Urinary bladder (tissue), 4 donors: ENCODE measurements around the gene SPATA1. TPM values are rescaled to one million over a fixed set of nuclear protein-coding genes. Genes with fewer than 3 reads are reported as not detected.

Experiments
- DNase-seq: peaks from one replicate; pipeline ENCODE4 v3.0.0-alpha.2; 2015; ENCODE audit errors: extremely low spot score
- H3K27ac ChIP-seq: one replicate; pipeline ENCODE4 v1.5.1; 2013; ENCODE audit warnings: low read depth, mild to moderate bottlenecking, moderate library complexity
- H3K36me3 ChIP-seq: one replicate; pipeline ENCODE4 v1.6.1; 2013; ENCODE audit warnings: mild to moderate bottlenecking, moderate library complexity; ENCODE audit not compliant: insufficient read depth
- H3K4me1 ChIP-seq: one replicate; pipeline ENCODE4 v1.6.1; 2013; ENCODE audit warnings: mild to moderate bottlenecking, moderate library complexity; ENCODE audit not compliant: insufficient read depth
- H3K4me3 ChIP-seq: one replicate; pipeline ENCODE4 v1.5.1; 2013; ENCODE audit warnings: low read depth, low read length
- WGBS: extraction: QIAGEN DNeasy Blood & Tissue Kit; methylation state at CpG from one replicate; pipeline ENCODE4 v1.1.7; 2013; 5-methylcytosine and 5-hydroxymethylcytosine counted together
- polyA plus RNA-seq: library from polyadenylated mRNA; stranded (reverse); fragments of 200-250 nt; gene quantifications from one replicate; pipeline ENCODE4 v1.2.3, GENCODE V29; 2013
- total RNA-seq: library from RNA; depleted of rRNA; stranded (reverse); fragments of >200 nt; gene quantifications from one replicate; pipeline ENCODE4 v1.2.3, GENCODE V29; 2014
- donor health status: healthy with polysubstance abuse.
- donor health status: healthy.

SPATA1 gene
- total and polyA plus RNA-seq, 2 donors = 0.24 to 1.2 TPM

DNA sequence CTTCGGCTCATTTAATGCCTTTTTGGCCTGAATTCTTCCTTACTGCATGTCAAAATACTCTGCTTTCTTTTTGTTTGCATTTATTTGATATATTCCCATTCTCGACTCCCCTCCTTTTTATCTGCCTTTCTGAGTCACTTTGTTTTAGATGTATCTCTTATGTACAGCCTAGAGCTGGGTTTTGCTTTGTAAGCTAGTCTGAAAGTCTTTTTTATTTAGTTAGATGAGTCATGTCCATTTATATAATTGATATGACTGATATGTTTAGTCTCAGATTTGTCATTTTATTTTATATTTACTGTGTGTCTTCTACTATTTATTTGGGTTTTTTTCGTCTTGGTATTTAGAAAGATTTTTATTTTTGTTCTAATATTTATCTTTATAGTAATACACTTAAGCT lies 33.8 kb downstream of the SPATA1 start:
- Histone ChIP-seq H3K4me1 (no peaks in the 10 kb centered on the region), H3K27ac (no peak overlapping the region), H3K36me3 (no peaks in the 10 kb centered on the region), H3K4me3 (no peak overlapping the region)
- no peak for DNase-seq
- 58% methylated on average over 3 of the region's 3 CpGs for WGBS

DNA sequence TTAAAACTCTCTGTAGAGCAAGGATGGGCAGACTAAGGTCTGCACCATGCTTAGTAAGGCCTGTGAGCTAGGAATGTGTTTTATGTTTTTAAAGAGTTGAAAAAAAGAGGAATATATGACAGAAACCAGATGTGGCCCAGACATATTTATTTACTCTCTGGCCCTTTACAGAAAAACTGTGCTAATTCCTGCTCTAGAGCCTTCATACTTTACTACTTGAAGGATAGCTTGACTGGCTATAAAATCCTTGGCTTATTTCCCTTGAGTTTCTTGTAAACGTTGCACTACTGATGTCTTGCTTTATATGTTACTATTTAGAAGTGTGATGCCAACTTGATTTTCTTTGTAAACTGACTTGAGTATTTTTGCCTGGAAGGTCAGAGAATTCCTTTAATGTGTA lies 34.6 kb downstream of the SPATA1 start:
- H3K4me1 ChIP-seq = no peaks in the 10 kb centered on the region
- H3K4me3 ChIP-seq = no peak overlapping the region
- H3K36me3 ChIP-seq = no peaks in the 10 kb centered on the region
- 19% methylated on average over 1 of the region's 1 CpG for WGBS
- DNase-seq = no peak
- H3K27ac ChIP-seq = no peak overlapping the region

GRCh38 chr1:84541679-84542078 lies 35.5 kb downstream of the SPATA1 start:
- WGBS = 89% methylated on average over 4 of the region's 4 CpGs
- Histone ChIP-seq H3K4me3 (no peak overlapping the region), H3K27ac (no peak overlapping the region), H3K4me1 (no peaks in the 10 kb centered on the region), H3K36me3 (no peaks in the 10 kb centered on the region)
- no peak for DNase-seq

DNA sequence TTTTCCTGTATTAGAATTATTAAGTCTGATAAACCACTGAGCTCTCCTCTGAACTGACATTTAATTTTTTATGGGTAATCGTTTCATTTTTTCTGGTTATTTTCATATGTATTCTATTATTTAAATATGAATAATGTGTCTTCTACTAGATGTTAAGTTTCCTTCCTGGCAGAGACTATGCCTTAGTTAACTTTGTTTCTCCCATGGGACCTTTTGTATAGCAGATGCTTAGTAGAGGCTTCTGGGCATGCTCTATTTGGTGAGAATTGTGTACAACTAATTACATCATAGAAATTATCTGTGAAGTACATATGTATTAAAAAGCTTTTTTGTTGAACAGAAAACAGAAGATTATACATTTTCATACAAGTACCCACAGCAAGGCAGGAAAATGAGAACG lies 44.6 kb downstream of the SPATA1 start:
- H3K4me1 ChIP-seq = no peaks in the 10 kb centered on the region
- H3K36me3 ChIP-seq = no peaks in the 10 kb centered on the region
- no peak for DNase-seq
- H3K27ac ChIP-seq = no peak overlapping the region
- no peak overlapping the region for H3K4me3 ChIP-seq
- 84% methylated on average over 2 of the region's 2 CpGs for WGBS

DNA sequence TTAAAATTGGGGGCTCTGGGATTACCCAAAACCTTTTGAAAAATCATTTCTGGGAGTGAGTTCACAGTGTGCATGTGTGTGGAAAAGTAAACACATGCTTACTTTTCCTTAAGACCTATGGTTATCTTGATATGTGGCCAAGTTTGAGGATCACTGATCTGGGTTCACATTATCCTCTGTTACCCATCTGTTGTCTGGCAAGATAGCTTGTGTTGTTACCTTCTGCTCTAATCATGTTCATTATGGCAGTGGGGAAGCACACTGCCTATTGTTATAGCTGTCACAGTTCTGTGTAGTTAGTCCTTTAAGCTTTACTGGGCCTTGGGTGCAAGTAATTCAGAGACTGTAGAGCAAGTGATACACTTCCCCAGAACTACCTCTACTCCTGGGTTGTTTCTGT lies 63.0 kb downstream of the SPATA1 start:
- Histone ChIP-seq H3K36me3 (peaks cover 5% of the 10 kb centered on the region), H3K4me3 (no peak overlapping the region), H3K4me1 (no peaks in the 10 kb centered on the region), H3K27ac (no peak overlapping the region)
- DNase-seq = no peak

DNA sequence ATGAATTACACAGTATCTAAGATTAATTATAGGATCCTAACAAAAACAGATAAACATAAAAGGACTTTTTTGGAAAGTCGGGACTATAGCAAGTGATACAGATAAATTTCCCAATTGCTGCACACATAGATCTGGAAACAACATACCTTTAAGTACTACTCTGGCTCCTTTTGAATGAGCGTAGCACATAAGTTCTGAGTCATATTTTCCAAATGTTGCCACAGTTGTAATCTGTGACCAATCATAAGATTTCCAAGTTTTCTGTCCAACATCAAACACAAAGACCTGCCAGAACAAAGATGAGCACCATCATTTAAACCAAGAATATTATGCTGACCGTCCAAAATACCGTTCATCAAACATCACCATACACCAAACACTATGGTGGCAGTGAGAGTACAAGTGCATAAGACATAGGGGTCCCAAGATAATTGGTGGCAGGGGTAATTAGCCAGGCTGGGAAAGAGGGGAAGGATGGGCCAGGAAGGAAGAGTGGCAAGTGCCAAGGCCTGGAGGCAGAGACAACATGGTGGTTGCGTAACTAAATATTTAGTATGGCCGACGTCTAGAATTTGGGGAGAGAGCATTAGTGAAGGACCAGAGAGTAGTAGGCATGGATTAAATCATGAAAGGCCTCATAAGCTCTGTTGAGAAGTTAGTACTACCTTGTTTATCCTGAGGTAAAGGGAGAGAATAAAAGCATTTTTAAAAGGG lies 64.4 kb downstream of the SPATA1 start:
- no peak for DNase-seq
- Histone ChIP-seq H3K27ac (no peak overlapping the region), H3K4me3 (no peak overlapping the region), H3K4me1 (no peaks in the 10 kb centered on the region), H3K36me3 (peaks cover 3% of the 10 kb centered on the region)
- WGBS = 91% methylated on average over 7 of the region's 7 CpGs

DNA sequence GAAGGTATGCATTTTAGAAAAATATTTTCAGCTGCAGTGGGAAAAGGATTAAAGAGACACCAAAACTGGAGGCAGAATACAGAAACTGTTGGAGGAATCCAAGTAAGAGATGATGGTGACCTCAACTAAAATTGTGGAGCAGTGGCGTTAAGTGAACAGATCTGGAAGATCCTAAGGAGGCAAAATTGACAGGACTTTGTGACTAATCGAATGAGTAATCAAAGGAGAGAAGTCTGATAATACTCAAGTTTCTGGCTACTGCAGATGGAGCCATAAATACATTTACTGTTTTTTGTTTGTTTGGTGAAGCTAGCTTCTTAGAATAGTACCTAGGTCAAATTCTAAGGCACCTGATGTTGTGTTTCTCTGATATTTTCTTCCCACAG lies 65.0 kb downstream of the SPATA1 start:
- Histone ChIP-seq H3K4me1 (no peaks in the 10 kb centered on the region), H3K4me3 (no peak overlapping the region), H3K27ac (no peak overlapping the region), H3K36me3 (peaks cover 1% of the 10 kb centered on the region)
- no peak for DNase-seq
- 98% methylated on average over 2 of the region's 2 CpGs for whole genome bisulfite sequencing

DNA sequence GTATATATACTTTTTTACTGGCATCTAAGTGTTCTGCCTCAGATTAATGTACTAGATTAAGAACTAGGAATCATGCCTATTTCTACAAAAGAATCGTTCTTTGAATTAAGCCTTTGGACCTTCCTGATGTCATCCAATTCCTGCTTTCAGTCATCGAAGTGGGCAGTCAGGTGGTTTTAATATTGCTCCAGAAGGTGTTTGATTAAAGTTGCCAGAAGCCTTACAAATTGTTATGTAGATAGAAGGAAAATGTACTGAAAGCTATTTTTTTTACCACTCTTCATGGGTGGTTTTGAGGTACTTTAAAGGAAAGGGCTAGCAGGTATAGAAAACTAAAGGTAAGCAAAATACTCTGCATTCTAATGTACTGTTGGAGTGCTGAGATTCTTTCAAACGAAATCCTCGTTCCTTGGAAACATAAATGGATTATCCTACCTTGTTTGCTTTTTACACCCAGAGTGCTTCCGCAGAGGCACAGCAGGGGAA lies 67.3 kb downstream of the SPATA1 start:
- WGBS = 8% methylated on average over 5 of the region's 5 CpGs
- Histone ChIP-seq H3K27ac (peak overlapping the region; percentile 91), H3K36me3 (no peaks in the 10 kb centered on the region), H3K4me1 (no peaks in the 10 kb centered on the region), H3K4me3 (peak overlapping the region; percentile 48)
- DNase-seq = no peak

DNA sequence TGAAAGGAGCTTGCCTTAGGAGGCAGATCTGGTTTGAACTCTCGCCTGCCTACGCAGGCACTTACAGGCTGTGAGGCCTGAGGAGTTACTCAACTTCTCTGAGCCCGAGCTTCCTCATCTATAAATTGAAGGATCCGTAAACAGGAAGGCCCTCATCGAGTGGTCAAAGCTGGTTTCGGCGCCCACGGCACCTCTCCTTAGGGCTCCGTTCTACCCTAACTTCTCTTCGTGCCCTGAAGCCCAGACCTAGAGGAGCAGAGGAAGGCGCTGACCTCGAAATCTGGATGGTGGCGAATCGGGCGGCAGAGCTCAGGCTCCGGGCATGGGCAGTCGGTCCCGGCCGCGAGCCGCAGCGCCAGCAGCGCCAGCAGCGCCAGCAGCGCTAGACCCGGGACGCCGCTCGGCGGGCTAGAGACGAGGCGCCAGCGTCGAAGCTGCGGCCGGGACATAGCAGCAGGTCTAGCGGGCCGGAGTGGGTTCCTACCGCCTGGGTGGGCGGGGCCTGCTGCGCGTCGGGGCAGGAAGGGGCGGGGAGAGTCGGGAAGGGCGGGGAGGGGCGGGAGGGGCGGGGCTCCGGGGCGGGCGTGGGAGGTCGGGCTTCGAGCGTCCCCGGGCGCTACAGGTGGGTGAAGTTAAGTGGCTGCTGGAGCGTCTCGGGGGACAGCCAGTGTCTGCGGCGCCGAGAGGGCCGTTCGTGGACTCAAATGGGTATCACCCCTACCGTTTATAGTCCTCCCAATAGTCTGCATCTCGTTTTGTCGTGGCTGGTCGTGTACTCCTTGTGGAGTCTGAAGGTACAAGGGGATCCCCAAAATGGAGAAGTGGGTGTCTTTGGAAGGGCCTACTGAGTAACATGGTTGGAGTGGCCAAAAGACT lies 68.0 kb downstream of the SPATA1 start, which contains the start of gene CTBS:
Gene CTBS (minus strand): TSS at position 474 of the 876 bp plus-strand sequence. CDS start 25 bp downstream, at position 449.
- DNase-seq = peak; percentile 62
- peak within 1 kb of the TSS; percentile 48 for H3K4me3 ChIP-seq
- peak within 1 kb of the TSS; percentile 91 for H3K27ac ChIP-seq
- whole genome bisulfite sequencing = under 1% methylated on average over 67 of the region's 67 CpGs
- H3K4me1 ChIP-seq = no peaks in the 10 kb centered on the region
- H3K36me3 ChIP-seq = no peaks in the 10 kb centered on the region

DNA sequence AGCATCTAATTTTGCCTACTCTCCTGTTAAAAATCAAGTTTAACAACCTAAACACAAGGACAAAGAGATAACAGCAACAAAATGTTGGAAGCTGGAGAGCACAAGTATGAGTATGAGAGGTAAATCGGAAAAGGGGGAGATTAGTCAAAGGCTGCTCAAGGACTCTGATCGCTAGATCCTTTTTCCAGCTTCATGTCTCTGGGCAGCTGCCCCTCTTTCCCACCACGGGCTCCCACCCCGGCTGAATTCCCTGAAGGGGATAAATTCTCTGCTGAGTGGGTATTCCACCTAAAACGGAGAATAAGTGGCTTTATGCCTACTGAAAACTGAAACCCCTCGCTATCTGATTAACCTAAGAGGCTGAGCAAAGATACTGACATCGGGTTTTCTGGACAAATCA lies 68.8 kb downstream of the SPATA1 start:
- no peak for DNase-seq
- Histone ChIP-seq H3K36me3 (no peaks in the 10 kb centered on the region), H3K4me3 (no peak overlapping the region), H3K27ac (no peak overlapping the region), H3K4me1 (no peaks in the 10 kb centered on the region)
- WGBS = 76% methylated on average over 7 of the region's 7 CpGs

- Histone ChIP-seq H3K36me3 (no peaks in the 10 kb centered on the region), H3K27ac (no peak overlapping the region), H3K4me3 (no peak overlapping the region), H3K4me1 (no peaks in the 10 kb centered on the region)
- 81% methylated on average over 3 of the region's 3 CpGs for WGBS
- DNase-seq = no peak
Observed at GRCh38 chr1:84581648-84582047, 75.5 kb downstream of the SPATA1 start.

- 68% methylated on average over 7 of the region's 7 CpGs for WGBS
- Histone ChIP-seq H3K27ac (no peak overlapping the region), H3K4me3 (no peak overlapping the region), H3K4me1 (no peaks in the 10 kb centered on the region), H3K36me3 (no peaks in the 10 kb centered on the region)
- DNase-seq = no peak
Observed at GRCh38 chr1:84582802-84583587, 76.8 kb downstream of the SPATA1 start.

DNA sequence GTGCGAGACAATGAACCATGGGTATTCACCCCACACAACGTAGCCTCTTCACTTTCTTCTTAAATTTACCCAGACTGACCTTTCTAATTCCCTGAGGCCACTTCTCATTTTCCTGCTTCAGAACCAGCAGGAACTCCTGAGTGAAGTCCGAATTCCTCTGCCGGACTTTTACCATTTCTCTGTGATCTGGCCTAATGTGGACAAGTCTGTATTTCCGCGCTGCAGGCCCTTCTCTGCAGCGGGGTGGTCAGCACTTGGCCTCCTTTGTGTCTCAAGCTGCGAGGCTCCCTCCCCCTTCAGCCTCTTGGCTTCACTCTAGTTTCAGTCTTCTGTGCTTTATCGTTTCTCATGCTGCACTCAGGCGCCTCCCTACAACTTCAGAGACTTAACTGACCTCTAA lies 77.5 kb downstream of the SPATA1 start:
- Histone ChIP-seq H3K4me3 (no peak overlapping the region), H3K27ac (no peak overlapping the region), H3K36me3 (peaks cover 3% of the 10 kb centered on the region), H3K4me1 (no peaks in the 10 kb centered on the region)
- WGBS = 71% methylated on average over 10 of the region's 10 CpGs
- no peak for DNase-seq
